GM21529 (cell line): ENCODE data around the gene TACC3.
A peak's percentile ranks its signal among the peaks of the same experiment; 100 is the strongest.

Source experiments
- ATAC-seq: cut with Tn5 transposase; IDR thresholded peaks from one replicate; pipeline ENCODE4 v1.9.1; 2021; ENCODE audit not compliant: unreplicated experiment

TACC3 gene

GRCh38 chr4:1721003-1721665 is at the start of gene TACC3, which contains the start of gene TMEM129:
Gene TACC3, plus strand, starts transcription at chr4:1721521. Its CDS starts 1,901 bp downstream, at chr4:1723422.
Gene TMEM129, minus strand, starts transcription at chr4:1721323. Its CDS starts 486 bp downstream, at chr4:1720837.
- peak; percentile 78 for ATAC-seq

GRCh38 chr4:1673671-1674070 is 47.6 kb upstream of the TACC3 start:
- no peak for ATAC-seq

- no peak for ATAC-seq
These were observed 46.6 kb upstream of the TACC3 start for GRCh38 chr4:1674682-1675081.

GRCh38 chr4:1675136-1675801 is 46.1 kb upstream of the TACC3 start:
- no peak for ATAC-seq

- no peak for ATAC-seq
These were observed 45.6 kb upstream of the TACC3 start for GRCh38 chr4:1675802-1676137.

- ATAC-seq: no peak
These were observed 44.5 kb upstream of the TACC3 start for GRCh38 chr4:1676605-1677525.

- ATAC-seq: no peak
These were observed 43.1 kb upstream of the TACC3 start for GRCh38 chr4:1678244-1678643.

GRCh38 chr4:1682860-1683259 is 38.5 kb upstream of the TACC3 start:
- ATAC-seq: no peak

- ATAC-seq: no peak
These were observed 38.0 kb upstream of the TACC3 start for GRCh38 chr4:1683261-1683735.

GRCh38 chr4:1683736-1684505 is 37.4 kb upstream of the TACC3 start, which contains the start of gene FAM53A:
Gene FAM53A, minus strand, starts transcription at chr4:1684313. Its CDS starts 15,572 bp downstream, at chr4:1668741.
- ATAC-seq: peak; percentile 85

- peak; percentile 1 for ATAC-seq
These were observed 36.7 kb upstream of the TACC3 start for GRCh38 chr4:1684506-1685234.

GRCh38 chr4:1685235-1686150 is 35.8 kb upstream of the TACC3 start:
- ATAC-seq: no peak

- ATAC-seq: no peak
These were observed 34.8 kb upstream of the TACC3 start for GRCh38 chr4:1686440-1687036.

GRCh38 chr4:1690698-1691097 is 30.6 kb upstream of the TACC3 start:
- no peak for ATAC-seq

GRCh38 chr4:1691737-1692373 is 29.5 kb upstream of the TACC3 start:
- no peak for ATAC-seq

- ATAC-seq: peak; percentile 85
These were observed 28.0 kb upstream of the TACC3 start for GRCh38 chr4:1693131-1693896.

GRCh38 chr4:1695913-1696312 is 25.4 kb upstream of the TACC3 start:
- no peak for ATAC-seq
